Activated gamma-delta T cell treated with Interleukin-2 at 50 U/mL for 16 hours (primary cell): ENCODE results near the gene EPN3.

Source experiments
- DNase-seq: peaks from one replicate; pipeline ENCODE4 v3.0.0-alpha.2; 2020

Gene EPN3

DNA sequence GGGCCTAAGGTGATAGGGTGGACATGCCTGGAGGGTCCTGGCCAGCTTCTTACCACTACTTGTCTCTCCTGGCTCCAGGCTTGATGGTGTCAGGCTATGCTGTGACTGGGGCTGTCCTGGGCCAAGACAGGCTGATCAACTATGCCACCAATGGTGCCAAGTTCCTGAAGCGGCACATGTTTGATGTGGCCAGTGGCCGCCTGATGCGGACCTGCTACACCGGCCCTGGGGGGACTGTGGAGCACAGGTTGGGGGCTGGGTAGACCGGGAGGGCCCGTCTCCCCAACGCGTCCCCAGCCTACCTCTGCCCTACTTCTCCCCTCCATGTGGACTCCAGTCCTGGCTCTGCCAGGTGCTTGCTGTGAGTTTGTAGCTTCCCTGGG is 18.9 kb downstream of the EPN3 start:
- DNase-seq = no peak

DNA sequence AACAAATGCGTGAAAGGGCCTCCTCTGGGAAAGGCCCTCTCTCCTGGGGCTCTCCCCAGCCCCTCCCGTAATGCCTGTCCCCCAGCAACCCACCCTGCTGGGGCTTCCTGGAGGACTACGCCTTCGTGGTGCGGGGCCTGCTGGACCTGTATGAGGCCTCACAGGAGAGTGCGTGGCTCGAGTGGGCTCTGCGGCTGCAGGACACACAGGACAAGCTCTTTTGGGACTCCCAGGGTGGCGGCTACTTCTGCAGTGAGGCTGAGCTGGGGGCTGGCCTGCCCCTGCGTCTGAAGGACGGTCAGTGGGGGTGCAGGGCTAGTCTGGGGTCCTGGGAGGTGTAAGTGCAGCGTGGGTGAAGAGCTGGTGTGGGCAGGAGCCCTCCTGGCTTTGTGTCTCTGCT is 19.3 kb downstream of the EPN3 start:
- DNase-seq = no peak

DNA sequence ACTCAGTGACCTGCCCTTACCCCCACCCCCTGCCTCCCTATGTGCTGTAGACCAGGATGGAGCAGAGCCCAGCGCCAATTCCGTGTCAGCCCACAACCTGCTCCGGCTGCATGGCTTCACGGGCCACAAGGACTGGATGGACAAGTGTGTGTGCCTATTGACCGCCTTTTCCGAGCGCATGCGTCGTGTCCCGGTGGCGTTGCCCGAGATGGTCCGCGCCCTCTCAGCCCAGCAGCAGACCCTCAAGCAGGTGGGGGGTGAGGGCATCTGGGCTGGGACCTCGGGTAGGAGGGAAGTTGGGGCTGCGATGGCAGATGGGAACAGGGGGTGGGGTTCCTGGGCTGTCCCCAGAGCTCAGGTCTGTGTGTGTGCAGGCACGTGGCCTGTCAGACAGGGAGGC is 21.7 kb downstream of the EPN3 start:
- DNase-seq = no peak

DNA sequence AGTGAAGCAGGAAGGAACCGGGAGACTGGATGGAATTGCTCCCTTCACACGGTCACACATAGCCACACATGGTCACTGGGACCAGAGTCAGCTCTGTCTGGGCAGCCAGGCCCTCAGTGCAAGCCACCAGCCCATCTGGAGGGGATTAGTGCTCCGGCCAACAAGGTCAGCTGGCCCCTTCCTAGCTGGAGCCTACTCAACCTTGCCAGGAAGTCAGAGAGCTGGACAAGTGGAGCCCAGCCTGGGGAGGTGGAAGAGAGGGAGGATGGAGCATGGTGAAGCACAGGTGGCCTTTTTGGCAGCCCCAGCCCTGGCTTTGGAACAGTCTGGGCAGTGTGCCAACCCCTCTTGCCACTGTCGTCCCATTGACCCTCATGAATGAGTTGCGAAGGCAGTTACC is 24.3 kb downstream of the EPN3 start:
- no peak for DNase-seq

DNA sequence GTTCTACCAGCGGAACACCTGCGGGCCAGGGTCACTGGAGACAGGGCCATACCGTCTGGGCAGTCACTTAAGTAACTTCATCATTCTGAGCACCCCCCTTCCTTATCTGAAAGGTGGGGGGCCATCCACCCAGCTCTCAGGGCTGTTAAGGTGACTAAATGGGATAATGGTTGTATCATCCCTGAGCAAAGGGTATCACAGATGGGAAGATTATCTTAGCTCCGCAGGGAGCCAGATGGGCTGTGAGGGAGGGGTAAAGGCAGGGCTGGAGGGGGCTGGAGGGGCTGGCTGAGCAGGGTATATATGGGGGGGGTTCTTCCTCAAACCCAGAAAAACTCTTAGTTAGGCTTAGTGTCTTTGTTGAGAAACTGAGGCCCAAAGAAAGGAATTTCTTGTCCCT is 25.1 kb downstream of the EPN3 start:
- no peak for DNase-seq

DNA sequence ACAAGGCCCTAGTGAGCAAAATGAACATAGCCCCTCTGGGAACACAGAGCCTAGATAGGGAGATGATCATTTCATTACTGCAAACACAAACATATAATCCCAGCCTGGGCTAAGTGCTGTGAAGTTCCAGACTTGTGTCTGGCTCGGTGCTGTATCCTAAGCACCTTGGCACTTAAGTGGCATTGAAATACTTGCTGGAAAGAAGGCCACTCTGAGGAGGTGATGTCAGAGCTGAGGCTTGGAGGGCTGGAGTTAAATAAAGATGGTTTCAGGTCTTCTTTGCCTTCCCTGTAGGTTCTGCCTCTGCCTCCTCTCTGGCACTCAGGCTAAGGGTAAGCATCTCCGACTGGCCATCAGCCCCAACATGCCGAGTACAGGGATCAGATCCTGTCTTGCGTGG is 25.6 kb downstream of the EPN3 start:
- DNase-seq = no peak

DNA sequence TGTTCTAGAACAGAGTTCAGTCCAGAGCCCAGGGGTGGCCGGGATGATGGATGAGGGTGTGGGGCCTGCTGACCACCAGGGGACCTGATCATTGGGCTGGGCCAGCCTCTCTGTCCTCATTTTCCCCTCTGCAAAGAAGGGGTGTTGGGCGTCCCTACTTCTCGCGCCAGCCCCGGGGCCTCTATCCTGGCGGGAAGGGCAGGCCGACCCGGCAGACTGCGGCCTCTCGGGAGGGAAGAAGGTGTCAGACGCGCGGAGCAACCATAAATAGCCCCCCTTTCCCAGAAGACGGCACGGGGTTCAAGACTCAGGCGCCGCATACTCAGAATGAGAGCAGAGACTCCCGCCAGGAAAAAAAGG is 26.0 kb downstream of the EPN3 start:
- no peak for DNase-seq

DNA sequence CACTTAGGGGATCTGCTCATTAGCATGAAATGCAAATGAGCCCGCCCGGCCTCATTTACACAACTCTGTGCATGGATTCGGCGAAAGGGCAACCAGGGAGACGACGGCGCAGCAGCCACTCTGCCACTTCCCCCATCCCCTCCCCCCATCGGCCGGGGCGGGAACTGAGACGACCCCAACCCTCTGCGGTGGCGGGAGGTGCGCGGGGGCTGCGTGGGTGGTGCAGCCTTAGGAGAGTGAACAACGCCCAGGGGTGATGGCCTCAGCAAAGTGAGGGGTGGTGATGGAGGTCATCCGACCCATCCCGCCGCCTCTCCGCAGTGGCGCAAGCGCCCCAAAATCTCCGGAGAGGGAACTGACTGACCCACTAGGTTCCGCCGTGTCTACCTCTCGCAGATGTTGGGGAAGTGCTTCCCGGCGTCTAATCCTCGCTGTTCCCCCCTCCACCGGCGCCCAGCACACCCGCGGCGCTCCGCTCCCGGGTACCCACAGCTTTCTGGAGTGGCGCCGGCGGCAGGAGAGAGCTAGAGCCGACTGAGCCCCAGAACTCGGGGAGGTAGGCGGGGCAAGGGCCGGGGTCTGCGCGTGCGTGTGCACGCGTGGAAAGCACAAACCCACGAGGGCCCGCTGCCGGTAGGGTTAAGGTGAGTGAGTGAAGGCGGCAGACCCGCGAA is 26.5 kb downstream of the EPN3 start:
- DNase-seq = no peak

DNA sequence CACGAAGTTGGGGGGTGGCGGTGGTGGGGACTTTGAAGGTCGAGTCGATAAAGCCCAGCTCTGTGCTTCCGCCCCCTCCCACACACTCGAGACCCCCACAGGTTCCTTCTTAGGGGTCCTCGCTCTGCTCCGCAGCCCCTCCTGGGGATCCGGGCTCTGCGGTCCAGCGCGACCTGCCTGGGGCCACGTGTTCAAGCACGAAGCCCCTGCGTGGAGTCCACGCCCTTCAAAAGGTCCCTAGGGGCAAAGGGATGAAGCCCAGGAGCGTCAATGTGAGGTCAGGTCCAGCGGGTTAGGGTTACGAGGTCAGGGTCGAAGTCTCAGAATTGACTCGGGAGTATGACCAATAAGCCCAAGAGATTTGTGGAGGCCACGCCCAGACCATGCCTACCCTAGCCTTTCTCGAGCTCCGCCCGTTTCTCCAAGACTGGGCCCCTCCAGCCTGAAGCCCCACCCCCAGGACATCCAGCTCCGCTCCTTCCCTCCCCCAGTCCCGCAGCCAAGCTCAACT is 27.2 kb downstream of the EPN3 start:
- no peak for DNase-seq

DNA sequence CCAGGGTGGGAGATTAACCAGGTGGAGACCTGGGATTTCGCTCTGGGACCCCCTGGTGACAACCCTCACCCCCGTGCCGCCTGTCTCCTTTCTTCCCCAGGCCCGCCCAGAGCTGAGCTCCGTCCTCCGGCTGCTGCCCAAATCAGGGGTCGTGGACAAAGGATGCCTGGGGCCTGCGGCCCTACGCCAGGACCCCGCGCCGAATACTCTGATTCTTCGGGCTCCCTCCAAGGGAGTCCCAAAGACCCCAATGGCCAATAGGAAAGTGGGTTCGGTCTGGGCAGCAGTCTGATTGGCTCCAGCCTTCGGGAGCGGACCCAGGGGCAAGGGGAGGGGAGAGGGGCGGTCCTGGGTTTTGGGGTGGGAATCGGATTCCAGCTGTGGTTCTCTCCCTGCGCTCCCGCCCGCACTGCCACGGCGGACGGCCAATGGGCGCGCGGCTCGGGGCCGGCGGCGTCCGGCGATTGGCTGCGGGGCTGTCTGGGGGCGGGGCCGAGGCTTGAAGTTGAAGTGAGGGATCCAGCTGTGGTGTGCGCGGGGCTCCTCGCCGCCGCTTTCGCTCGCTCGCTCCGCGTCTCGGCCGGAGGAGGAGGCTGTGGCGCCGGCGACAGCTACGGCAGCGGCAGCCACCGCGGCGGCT is 27.8 kb downstream of the EPN3 start, which contains the start of gene CACNA1G:
CACNA1G (plus strand) TSS at position 531 of the 640 bp plus-strand sequence. CDS start 745 bp downstream, outside the sequence.
- DNase-seq = peak; percentile 78

DNA sequence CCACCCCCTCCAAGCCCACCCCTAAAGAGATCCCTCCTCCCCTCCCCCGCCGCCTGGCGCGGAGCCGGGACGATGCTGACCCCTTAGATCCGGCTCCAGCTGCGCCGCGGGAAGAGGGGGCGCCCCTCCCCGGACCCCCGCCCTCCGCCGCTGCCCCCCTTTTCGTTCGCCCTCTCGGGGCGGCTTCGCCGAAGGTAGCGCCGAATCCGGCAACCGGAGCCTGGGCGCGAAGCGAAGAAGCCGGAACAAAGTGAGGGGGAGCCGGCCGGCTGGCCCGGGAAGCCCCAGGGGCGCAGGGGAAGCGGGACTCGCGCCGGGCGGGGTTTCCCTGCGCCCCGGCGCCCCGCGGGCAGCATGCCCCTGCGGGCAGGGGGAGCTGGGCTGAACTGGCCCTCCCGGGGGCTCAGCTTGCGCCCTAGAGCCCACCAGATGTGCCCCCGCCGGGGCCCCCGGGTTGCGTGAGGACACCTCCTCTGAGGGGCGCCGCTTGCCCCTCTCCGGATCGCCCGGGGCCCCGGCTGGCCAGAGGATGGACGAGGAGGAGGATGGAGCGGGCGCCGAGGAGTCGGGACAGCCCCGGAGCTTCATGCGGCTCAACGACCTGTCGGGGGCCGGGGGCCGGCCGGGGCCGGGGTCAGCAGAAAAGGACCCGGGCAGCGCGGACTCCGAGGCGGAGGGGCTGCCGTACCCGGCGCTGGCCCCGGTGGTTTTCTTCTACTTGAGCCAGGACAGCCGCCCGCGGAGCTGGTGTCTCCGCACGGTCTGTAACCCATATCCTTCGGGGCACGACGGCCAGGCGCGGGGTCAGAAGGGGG is 28.6 kb downstream of the EPN3 start:
- DNase-seq = no peak

DNA sequence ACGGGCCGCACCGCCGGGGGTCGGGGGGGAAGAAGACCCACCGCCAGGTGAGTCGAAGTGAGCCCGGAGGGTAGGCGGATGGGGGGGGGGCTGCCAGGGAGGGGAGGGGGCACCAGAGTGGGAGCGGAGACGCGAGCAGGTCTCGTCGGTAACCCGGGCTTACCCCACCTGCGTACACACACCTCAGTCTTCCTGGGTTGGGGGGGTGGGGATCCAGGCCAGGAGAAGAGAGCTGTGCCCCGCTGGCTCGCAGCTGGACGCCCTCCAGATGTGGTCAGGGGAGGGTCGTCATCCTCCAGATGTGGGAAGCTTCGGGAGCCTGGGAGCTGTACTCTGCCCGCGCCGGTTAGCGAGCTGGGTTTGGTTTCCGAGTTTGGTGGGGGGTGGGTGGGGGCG is 29.2 kb downstream of the EPN3 start:
- DNase-seq = no peak

DNA sequence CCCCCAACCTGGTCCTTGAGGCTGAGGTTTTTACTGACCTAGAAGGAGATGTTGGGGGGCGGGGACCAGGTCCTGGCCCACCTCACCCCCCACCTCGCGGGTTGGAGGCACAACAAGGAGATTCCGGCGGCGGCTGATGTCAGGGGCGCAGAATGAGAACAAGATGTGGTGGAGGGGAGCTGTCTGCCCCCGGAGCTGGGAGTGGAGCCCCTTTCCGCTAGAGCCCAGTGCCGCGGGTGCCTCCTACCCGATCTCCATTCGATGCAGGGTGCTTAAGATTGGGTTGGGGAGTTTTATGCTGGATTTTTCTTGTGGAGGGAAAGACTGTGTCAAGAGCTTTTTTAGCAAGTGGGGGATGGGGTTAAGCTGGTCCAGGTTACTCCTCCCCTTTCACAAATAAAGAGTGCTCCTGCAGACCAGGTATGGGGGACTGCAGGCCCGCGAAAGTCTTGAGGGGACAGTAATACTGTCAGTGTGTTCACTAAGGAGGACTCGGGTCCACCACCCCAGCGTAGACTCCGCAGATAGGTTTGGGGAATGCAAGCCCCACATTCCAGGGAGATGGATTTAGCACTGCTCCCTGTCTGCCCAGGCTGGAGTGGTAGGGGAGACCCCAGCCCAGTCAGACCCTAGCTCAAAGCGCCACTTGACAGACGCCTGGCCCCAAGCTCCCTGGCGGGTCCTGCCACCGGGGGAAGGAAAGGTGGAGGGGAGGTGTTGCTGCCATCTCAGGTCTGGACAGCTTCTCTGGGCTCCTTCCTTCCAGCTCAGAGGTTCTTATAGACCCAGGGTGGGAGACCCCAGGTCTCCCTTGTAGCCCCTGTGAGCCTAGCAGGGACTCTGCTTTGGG is 29.9 kb downstream of the EPN3 start:
- no peak for DNase-seq

DNA sequence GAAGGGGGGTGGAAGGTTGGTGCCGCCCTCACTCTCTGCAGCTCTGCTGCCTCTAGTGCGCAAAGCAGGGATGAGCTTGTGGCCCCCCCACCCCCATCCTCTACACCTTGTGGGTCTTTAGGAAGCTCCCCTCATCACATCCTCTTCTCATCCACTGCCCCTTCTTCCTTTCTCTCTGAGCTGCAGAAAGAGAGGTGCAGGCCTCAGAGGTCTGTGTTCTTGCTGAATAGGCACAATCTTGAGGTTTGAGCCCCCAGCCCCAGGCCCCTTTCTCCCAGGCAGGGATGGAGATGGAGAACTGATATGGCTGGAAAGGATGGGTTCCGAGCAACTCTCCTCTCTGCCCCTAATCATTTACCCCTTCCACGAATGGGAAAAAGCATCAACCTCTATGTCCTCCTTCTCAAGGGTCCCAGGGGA is 30.6 kb downstream of the EPN3 start:
- no peak for DNase-seq

DNA sequence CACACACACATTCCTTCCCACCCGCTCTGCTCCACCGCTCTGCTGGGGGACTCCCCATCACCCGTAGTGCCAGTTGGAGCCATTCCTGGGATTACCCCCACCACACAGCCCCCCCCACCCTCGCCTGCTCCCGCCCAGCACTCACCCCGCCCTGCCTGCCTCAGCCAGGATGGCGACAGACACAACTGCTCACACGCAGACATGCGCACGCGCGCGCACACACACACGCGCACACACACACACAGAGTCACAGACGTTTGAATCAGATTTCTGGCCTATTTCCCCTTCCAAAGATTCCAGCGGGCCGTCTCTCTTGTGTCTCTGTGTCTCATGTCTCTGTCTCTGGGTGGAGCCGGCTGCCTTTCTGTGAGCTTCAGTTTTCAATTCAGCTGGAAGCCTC is 32.4 kb downstream of the EPN3 start:
- no peak for DNase-seq

DNA sequence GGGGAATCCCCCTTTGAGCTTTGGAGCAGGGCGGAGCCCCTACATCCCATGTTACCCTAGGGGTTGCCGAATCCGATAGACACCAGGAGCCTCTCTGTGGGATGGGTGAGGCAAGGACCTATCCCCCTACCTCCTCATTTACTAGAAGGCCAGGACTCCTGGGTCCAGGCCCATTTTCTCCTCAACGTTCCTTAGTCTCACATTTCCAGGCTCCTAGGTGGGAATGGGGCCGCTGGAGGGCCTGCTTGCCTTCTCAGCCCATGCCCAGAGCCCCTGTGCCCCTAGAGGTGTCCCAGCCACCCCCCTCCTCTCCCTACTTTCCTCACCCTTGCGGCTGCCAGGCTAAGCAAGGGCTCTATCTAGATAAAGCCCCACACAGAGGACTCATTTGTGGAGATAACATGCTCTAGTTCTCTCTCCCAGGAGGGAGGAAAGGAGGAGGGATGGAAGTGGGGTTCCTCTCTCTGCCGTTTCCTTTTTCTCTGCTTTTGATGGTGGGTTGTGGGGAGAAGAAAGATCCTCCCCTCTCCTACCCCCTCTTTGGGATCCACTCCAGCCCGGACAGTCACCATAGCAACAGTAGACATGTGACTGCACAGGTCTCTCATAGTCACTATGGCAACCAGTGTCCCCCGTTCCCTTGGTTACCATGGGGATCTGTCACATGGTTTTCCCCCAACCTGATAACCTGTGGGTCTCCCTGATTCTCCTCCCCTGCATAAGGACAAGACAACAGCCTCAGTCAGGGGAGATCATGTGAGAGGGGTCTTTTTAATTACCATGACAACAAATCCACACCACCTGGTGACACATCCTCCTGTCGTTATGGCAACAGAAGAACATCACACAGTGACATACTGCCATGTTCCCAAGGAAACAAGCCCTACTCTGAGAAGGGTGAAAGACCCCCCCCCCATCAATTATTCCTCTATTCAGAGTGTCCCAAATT is 33.1 kb downstream of the EPN3 start:
- DNase-seq = no peak

DNA sequence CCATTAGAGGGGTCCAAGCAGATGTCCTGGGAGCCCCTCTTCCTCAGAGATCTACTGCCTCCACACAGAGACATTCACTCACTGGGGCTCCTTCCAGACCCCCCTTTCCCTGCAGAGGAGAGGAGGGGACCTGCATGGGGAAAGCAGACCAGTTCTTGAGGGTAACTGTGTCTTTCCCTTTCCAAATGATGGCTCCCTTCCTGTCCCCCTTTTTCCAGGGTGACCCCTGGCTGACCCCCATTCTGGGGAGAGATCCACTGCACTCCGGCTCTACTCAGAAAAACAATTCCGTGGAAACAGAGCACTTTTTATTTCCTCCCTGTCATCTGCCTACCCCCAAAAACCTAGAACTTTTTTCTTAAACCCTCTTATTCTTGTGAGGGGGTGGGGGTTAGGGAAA is 34.4 kb downstream of the EPN3 start:
- DNase-seq = no peak

DNA sequence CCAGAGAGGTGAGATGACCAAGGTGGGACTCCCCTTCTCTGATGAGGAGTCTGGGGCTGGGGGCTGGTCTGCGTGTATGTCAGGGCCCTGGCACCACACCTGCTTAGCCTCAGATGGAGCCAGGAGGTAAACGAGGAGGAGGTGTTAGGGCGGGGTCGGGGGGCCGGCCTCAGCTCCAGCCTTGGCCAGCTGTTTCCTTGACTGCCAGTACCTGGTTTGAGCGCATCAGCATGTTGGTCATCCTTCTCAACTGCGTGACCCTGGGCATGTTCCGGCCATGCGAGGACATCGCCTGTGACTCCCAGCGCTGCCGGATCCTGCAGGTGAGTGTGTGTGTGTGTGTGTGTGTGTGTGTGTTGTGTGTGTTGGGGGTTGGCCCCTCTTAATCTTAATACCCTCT is 36.1 kb downstream of the EPN3 start:
- no peak for DNase-seq

DNA sequence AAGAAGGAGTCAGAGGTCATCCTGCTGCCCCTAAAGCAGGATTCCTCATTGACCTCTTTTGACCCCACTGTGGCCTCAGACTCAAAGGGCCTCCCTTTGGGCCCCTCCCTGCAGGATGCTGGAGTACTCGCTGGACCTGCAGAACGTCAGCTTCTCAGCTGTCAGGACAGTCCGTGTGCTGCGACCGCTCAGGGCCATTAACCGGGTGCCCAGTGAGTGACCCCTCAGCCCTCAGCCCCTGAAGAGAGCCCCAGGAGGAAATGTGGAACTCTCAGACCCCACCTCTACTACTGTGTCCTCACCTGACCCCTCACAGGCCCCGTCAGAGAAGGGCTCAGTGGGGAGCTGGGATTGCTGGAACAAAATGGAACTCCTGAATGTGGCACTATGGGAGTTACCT is 37.1 kb downstream of the EPN3 start:
- no peak for DNase-seq

DNA sequence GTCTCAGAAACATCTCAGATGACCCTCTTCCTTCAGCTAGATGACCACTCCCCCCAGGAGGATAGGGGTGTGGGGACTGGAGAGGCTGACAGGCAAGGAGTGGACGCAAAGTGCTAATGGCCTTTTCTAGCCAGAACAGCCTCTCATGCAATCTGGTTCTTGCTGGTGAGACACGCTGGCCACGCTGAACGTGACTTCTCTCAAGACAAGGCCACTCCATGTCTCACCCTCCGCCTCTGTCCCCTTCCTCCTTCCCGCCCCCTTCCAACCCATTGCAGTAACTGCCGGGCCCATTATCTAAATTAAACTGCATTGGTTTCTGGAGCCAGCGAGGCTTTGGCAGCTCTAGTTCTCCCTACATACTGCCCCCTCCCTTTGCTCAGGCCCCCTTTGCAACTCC is 37.5 kb downstream of the EPN3 start:
- DNase-seq = no peak

DNA sequence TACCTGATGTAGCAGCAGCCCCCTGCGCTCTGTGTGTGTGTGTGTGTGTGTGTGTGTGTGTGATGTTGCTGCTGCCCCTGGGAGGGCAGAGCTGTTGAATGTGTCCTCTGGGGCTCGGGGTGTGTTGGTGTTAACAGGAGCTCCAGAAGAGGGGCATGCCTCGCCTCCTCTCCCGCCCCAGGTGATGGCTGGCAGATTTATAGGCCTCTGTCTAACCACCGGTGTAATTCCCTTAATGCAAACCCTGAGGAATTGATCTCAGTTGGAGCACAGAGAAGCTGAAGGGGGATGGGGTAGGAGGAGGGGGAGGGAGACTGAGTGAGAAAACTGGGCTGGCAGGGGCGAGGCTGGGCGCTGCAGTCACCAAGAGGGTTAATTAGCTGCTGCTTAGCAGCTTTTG is 38.0 kb downstream of the EPN3 start:
- DNase-seq = no peak

DNA sequence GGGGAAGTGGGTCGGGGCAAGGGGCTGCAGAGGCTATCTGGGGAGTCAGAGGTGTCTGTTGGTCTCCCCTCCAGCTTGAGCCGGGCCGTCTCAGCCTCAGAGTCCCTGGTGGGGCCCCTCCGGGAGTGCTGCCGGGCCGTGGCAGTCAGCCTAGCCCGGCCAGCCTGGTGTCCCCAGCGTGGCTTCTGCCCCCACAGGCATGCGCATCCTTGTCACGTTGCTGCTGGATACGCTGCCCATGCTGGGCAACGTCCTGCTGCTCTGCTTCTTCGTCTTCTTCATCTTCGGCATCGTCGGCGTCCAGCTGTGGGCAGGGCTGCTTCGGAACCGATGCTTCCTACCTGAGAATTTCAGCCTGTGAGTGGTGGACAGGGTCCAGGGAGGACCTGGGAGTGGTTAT is 39.1 kb downstream of the EPN3 start:
- DNase-seq = no peak
